HepG2 (cell line): ENCODE data around the gene NCOA1. TPM values are rescaled to one million over a fixed set of nuclear protein-coding genes. Genes with fewer than 3 reads are reported as not detected.

Experiments
- ATAC-seq: fragments of 200-7000 bp; cut with Tn5 transposase; 3 replicates; pipeline ENCODE4 v1.9.1; 2020; ENCODE audit warnings: mild to moderate bottlenecking, moderate library complexity
- BruUV-seq: library from RNA; stranded (reverse); fragments of 400-500 nt; replicated peaks from 2 replicates; lab custom pipeline; 2021; lab: Mats Ljungman, UMichigan
- CTCF ChIA-PET: fragments of 300-600 bp; formaldehyde crosslinking; extraction: SDS; loops from one replicate; lab custom pipeline; 2021; ENCODE audit warnings: low total read pairs, inconsistent platforms, low intra/inter-chr PET ratio; lab: Yijun Ruan, JAX
- POLR2A ChIA-PET: fragments of 350-600 bp; sonication (Branson Sonifier 250); formaldehyde crosslinking; loops from one replicate; lab custom pipeline; 2020; ENCODE audit warnings: antibody characterized with exemption, inconsistent platforms; lab: Yijun Ruan, JAX
- DNase-seq: peaks from one replicate; pipeline ENCODE4 v3.0.0-alpha.2; 2015; ENCODE audit warnings: low spot score
- FAIRE-seq: peaks from 3 replicates; lab custom pipeline; 2011; peaks lifted over from hg19 to GRCh38; lab: Jason Lieb, UNC
- H2AFZ ChIP-seq: one replicate; pipeline ENCODE4 v1.6.1; 2011; ENCODE audit warnings: low read length, inconsistent platforms
- H3K27ac ChIP-seq: fragments of 300-600 bp; 3 replicates; pipeline ENCODE4 v1.8.0; 2011; ENCODE audit warnings: mixed run types, mild to moderate bottlenecking, mixed read lengths, low read length, inconsistent platforms; ENCODE audit not compliant: insufficient read depth; ENCODE audit errors: extremely low read length
- H3K27me3 ChIP-seq, 2 experiments: fragments of 200-600 bp in 1 of 2; 2 replicates in 1 of 2; 3 replicates in 1 of 2; pipeline versions ENCODE4 v1.6.0 to v1.8.0; 2011; ENCODE audit warnings: low read length in 2 of 2, mild to moderate bottlenecking in 2 of 2, moderate library complexity in 2 of 2, inconsistent platforms in 1 of 2; ENCODE audit not compliant: insufficient read depth in 2 of 2, control insufficient read depth in 1 of 2
- H3K36me3 ChIP-seq, 2 experiments: fragments of 200-600 bp in 1 of 2; replicated peaks in 1 of 2; 2 replicates in 1 of 2; 3 replicates in 1 of 2; pipeline versions ENCODE4 v1.5.1 to v1.8.0; 2011; ENCODE audit warnings: low read length in 2 of 2, inconsistent platforms in 1 of 2; ENCODE audit not compliant: insufficient read depth in 2 of 2, control insufficient read depth in 1 of 2
- H3K4me1 ChIP-seq: 2 replicates; pipeline ENCODE4 v1.5.1; 2012; ENCODE audit warnings: low read length, inconsistent platforms; ENCODE audit not compliant: insufficient read depth
- H3K4me2 ChIP-seq: 2 replicates; pipeline ENCODE4 v1.6.0; 2011; ENCODE audit warnings: low read depth, low read length, inconsistent platforms
- H3K4me3 ChIP-seq, 3 experiments: fragments of 200-600 bp in 1 of 3; sonication (generic), shearing (Covaris generic) in 1 of 3; replicated peaks in 1 of 3; 2 replicates each; pipeline ENCODE4 v1.5.1; 2011 to 2016; ENCODE audit warnings: low read length in 3 of 3, inconsistent platforms in 2 of 3, low read depth in 2 of 3, mild to moderate bottlenecking in 2 of 3, control low read depth in 1 of 3, mixed read lengths in 1 of 3; ENCODE audit not compliant: insufficient read depth in 1 of 3
- H3K79me2 ChIP-seq: one replicate; pipeline ENCODE4 v1.6.1; 2011; ENCODE audit warnings: low read length, inconsistent platforms; ENCODE audit not compliant: insufficient read depth
- H3K9ac ChIP-seq: 2 replicates; pipeline ENCODE4 v1.6.0; 2011; ENCODE audit warnings: mild to moderate bottlenecking, low read depth, low read length, inconsistent platforms; ENCODE audit not compliant: insufficient read depth
- H3K9me3 ChIP-seq: 2 replicates; pipeline ENCODE4 v1.5.1; 2012; ENCODE audit warnings: mild to moderate bottlenecking, low read length
- H4K20me1 ChIP-seq: 2 replicates; pipeline ENCODE4 v1.6.0; 2011; ENCODE audit warnings: inconsistent platforms, mild to moderate bottlenecking, low read length, moderate library complexity; ENCODE audit not compliant: insufficient read depth
- EED ChIP-seq: sonication (generic); formaldehyde crosslinking; IDR thresholded peaks from 2 replicates; pipeline ENCODE4 v1.5.0; 2020; ENCODE audit warnings: mild to moderate bottlenecking, missing genetic modification reagents
- GATAD2A ChIP-seq: IDR thresholded peaks from 2 replicates; pipeline ENCODE4 v1.6.1; 2016
- RNF2 ChIP-seq: fragments of 450-650 bp; conservative IDR thresholded peaks from 2 replicates; pipeline ENCODE4 v1.6.1; 2016; ENCODE audit warnings: low read depth
- ZBTB7A ChIP-seq: sonication (generic); formaldehyde crosslinking; IDR thresholded peaks from 2 replicates; pipeline ENCODE4 v1.8.0; 2022; ENCODE audit warnings: mild to moderate bottlenecking, missing genetic modification reagents
- ZNF12 ChIP-seq: sonication (generic); formaldehyde crosslinking; IDR thresholded peaks from 2 replicates; pipeline ENCODE4 v1.5.0; 2020; ENCODE audit warnings: missing genetic modification reagents
- WGBS: methylation state at CpG from one replicate; pipeline ENCODE4 v1.1.6; 2017; ENCODE audit warnings: low lambda C conversion rate; 5-methylcytosine and 5-hydroxymethylcytosine counted together
- in situ Hi-C: cut with HindIII; loops from 2 replicates; pipeline ENCODE4 v1.10.0; 2017; ENCODE audit warnings: low pct_unique_long_range_greater_than_20kb; ENCODE audit not compliant: extremely low pct_ligation_motif_present
- intact Hi-C: fragments of 100-400 bp; cut with micrococcal nuclease; formaldehyde crosslinking; loops from one replicate; pipeline ENCODE4 v1.10.0; 2022; ENCODE audit not compliant: unreplicated experiment
- polyA plus RNA-seq, 8 experiments: library from polyadenylated mRNA; depleted of rRNA in 3 of 8; stranded (reverse) in 7 of 8; unstranded in 1 of 8; fragments of >200 nt; fragmentation: Illumina TruSeq in 4 of 8; extraction: Trizol in 4 of 8; gene quantifications; 2 replicates each; pipeline versions ENCODE4 v1.2.1 to v1.2.3, GENCODE V29; 2011 to 2016; ENCODE audit warnings: low read depth in 4 of 8, missing spikeins in 1 of 8, mixed read lengths in 1 of 8; ENCODE audit not compliant: insufficient read depth in 1 of 8
- small RNA-seq, 3 experiments: library from RNA; depleted of rRNA; stranded (forward); fragments of <200 nt; gene quantifications; one replicate each; pipeline ENCODE3, GENCODE V24; 2012; ENCODE audit warnings: low read depth in 2 of 3, low replicate concordance in 1 of 3; ENCODE audit not compliant: insufficient read length in 3 of 3, insufficient read depth in 2 of 3
- total RNA-seq, 5 experiments: library from RNA; depleted of rRNA; stranded (reverse); fragments of >200 nt; fragmentation: Illumina TruSeq; extraction: Trizol; gene quantifications; 2 replicates each; pipeline ENCODE4 v1.2.3, GENCODE V29; 2016; ENCODE audit warnings: low read depth in 1 of 5
- TF ChIP-seq, protein P1 (sequence below): sonication (generic); formaldehyde crosslinking; IDR thresholded peaks from 2 replicates; pipeline ENCODE4 v1.4.0; 2020; ENCODE audit warnings: mild to moderate bottlenecking, missing genetic modification reagents, borderline replicate concordance
- TF ChIP-seq, protein P2 (sequence below): sonication (generic); formaldehyde crosslinking; IDR thresholded peaks from 2 replicates; pipeline ENCODE4 v1.4.0; 2020; ENCODE audit warnings: low read depth, mild to moderate bottlenecking, missing genetic modification reagents

The NCOA1 gene
- total and polyA plus RNA-seq, 2 of the 13 experiments (the other 11 are each of a cell fraction or from before 2014, with no cell fraction given) = 10.0 to 10.4 TPM

DNA sequence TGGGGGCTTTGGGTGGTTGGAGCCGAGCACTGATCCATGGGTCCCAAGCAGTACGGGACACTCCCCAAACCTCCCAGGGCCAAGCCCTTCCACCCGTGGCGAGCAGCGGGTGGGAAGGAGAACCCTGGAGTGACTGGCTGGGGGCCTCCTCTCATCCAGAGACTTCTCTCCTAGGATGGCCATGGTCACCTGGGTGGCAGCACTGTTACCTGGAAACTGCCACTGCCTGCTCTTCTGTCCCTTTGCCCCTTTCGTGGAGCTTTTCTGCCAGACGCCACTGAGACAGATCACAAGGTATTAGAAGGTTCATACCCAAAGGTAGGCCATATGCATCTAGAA, 329.1 kb downstream of the NCOA1 start:
- Histone ChIP-seq H3K27ac (no peak overlapping the region), H3K27me3 (no peaks in the 10 kb centered on the region), H3K4me2 (no peak overlapping the region), H3K9me3 (no peaks in the 10 kb centered on the region), H3K9ac (no peak overlapping the region), H3K4me3 (no peak overlapping the region), H2AFZ (no peak overlapping the region), H4K20me1 (no peaks in the 10 kb centered on the region), H3K79me2 (no peaks in the 10 kb centered on the region), H3K4me1 (peaks cover 16% of the 10 kb centered on the region), H3K36me3 (peaks cover 25 to 61% of the 10 kb centered on the region in 2 experiments)
- 82% methylated on average over 7 of the region's 7 CpGs for WGBS
- BruUV-seq = no TSS peak
- intact Hi-C loops (no loop called here), in situ Hi-C loops (no loop called here)
- TF ChIP-seq RNF2 (no peak), ZBTB7A (no peak), ZNF12 (CRISPR knock-in tag) (no peak), GATAD2A (CRISPR knock-in tag) (no peak), EED (CRISPR knock-in tag) (no peak)
- TF ChIP-seq, protein P1, sequence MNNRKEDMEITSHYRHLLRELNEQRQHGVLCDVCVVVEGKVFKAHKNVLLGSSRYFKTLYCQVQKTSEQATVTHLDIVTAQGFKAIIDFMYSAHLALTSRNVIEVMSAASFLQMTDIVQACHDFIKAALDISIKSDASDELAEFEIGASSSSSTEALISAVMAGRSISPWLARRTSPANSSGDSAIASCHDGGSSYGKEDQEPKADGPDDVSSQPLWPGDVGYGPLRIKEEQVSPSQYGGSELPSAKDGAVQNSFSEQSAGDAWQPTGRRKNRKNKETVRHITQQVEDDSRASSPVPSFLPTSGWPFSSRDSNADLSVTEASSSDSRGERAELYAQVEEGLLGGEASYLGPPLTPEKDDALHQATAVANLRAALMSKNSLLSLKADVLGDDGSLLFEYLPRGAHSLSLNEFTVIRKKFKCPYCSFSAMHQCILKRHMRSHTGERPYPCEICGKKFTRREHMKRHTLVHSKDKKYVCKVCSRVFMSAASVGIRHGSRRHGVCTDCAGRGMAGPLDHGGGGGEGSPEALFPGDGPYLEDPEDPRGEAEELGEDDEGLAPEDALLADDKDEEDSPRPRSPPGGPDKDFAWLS (CRISPR knock-in tag) = no peak
- TF ChIP-seq, protein P2, sequence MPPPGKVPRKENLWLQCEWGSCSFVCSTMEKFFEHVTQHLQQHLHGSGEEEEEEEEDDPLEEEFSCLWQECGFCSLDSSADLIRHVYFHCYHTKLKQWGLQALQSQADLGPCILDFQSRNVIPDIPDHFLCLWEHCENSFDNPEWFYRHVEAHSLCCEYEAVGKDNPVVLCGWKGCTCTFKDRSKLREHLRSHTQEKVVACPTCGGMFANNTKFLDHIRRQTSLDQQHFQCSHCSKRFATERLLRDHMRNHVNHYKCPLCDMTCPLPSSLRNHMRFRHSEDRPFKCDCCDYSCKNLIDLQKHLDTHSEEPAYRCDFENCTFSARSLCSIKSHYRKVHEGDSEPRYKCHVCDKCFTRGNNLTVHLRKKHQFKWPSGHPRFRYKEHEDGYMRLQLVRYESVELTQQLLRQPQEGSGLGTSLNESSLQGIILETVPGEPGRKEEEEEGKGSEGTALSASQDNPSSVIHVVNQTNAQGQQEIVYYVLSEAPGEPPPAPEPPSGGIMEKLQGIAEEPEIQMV (CRISPR knock-in tag) = no peak
- ATAC-seq = no peak
- FAIRE-seq = no peak
- ChIA-PET POLR2A (interaction anchor here (0.8 kb wide), 1 partner anchor 27 kb away, joined by 3 read pairs; the partner anchor contains the start of genes CENPO and PTRHD1), CTCF (no interaction called here)
- DNase-seq = no peak

Small RNAs within 50 kb of the gene (small RNA-seq; reads per million reads assigned to genes)
- gene RNA5SP88 (0 reads per million in 3 experiments), gene RNU6-936P (0 reads per million in 3 experiments)

Other genes with a start within 250 kb of the NCOA1 start
- gene ITSN2, start 130.7 kb upstream of the NCOA1 start, total RNA-seq (2016; rRNA removed; fragmentation: Illumina TruSeq; extraction: Trizol) = 26.6 and 33.4 TPM in 2 replicates
- 22.4 and 26.0 TPM in 2 replicates for gene ITSN2, start 130.7 kb upstream of the NCOA1 start, polyA plus RNA-seq (2011; rRNA removed)